Keratinocyte (primary cell): ENCODE data around the gene GREM2.

ENCODE experiments used
- CTCF ChIP-seq, 3 experiments: IDR thresholded peaks in 1 of 3; conservative IDR thresholded peaks in 1 of 3; optimal IDR thresholded peaks in 1 of 3; 2 replicates in 2 of 3; 3 replicates in 1 of 3; pipeline versions ENCODE3 to v1.5.1; 2011; ENCODE audit warnings: low read length in 3 of 3, mild to moderate bottlenecking in 3 of 3, moderate library complexity in 2 of 3, control low read depth in 1 of 3, inconsistent platforms in 1 of 3; ENCODE audit not compliant: insufficient read depth in 2 of 3; ENCODE audit errors: extremely low read depth in 1 of 3
- EZH2 ChIP-seq: IDR thresholded peaks from one replicate; pipeline ENCODE4 v1.6.1; 2012; ENCODE audit warnings: inconsistent platforms, mild to moderate bottlenecking, low read length, moderate library complexity

- TF ChIP-seq EZH2 (no peak), CTCF (optimal IDR thresholded peaks at IDR 0.05 in 1 of 3, IDR thresholded peaks at IDR 0.05 in 1 of 3, conservative IDR thresholded peaks at IDR 0.05 in 1 of 3; ENCODE audit: extremely low read depth in 1 of 3, insufficient read depth in 2 of 3, low read length in 3 of 3) (no peak)
Observed at GRCh38 chr1:240445369-240445768, 166.6 kb downstream of the GREM2 start.
